GM18526 (cell line): ENCODE measurements around the gene IL17RE.

Experiments
- POLR2A ChIP-seq: IDR thresholded peaks from 3 replicates; pipeline ENCODE4 v1.6.1; 2011; ENCODE audit not compliant: insufficient read length; ENCODE audit errors: extremely low read depth

Gene IL17RE

GRCh38 chr3:9955611-9956352 is 53.1 kb downstream of the IL17RE start:
- TF ChIP-seq POLR2A, result no peak

GRCh38 chr3:9957214-9957613 is 54.6 kb downstream of the IL17RE start:
- no peak for TF ChIP-seq POLR2A

GRCh38 chr3:9965200-9965875 is 62.7 kb downstream of the IL17RE start:
- no peak for TF ChIP-seq POLR2A
